ENCODE data around the gene ANKRD40.

- TF ChIP-seq EZH2phosphoT487 (conservative IDR thresholded peaks at IDR 0.05; ENCODE audit: low read length) (no peak), CTCF (IDR thresholded peaks at IDR 0.05; ENCODE audit: insufficient read depth, low read length, poor library complexity, severe bottlenecking) (no peak)
These were observed 41.4 kb downstream of the ANKRD40 start for GRCh38 chr17:50666316-50666715.

Data from SU-DHL-6 (cell line).